WTC11 (cell line): ENCODE measurements around the gene TBX3.

Source experiments
- ARID4B ChIP-seq: sonication (generic); formaldehyde crosslinking; IDR thresholded peaks from 2 replicates; pipeline ENCODE4 v1.8.0; 2023; ENCODE audit warnings: missing genetic modification reagents, mild to moderate bottlenecking, borderline replicate concordance
- ATF1 ChIP-seq: sonication (generic); formaldehyde crosslinking; IDR thresholded peaks from 2 replicates; pipeline ENCODE4 v1.8.1; 2023; ENCODE audit warnings: mild to moderate bottlenecking, moderate library complexity, missing genetic modification reagents
- ATF2 ChIP-seq: sonication (generic); formaldehyde crosslinking; IDR thresholded peaks from 2 replicates; pipeline ENCODE4 v1.8.1; 2022; ENCODE audit warnings: low read depth, missing genetic modification reagents, borderline replicate concordance
- ATF3 ChIP-seq: sonication (generic); formaldehyde crosslinking; conservative IDR thresholded peaks from 2 replicates; pipeline ENCODE4 v1.8.1; 2022; ENCODE audit warnings: mild to moderate bottlenecking, missing genetic modification reagents
- CBFB ChIP-seq: sonication (generic); formaldehyde crosslinking; IDR thresholded peaks from 2 replicates; pipeline ENCODE4 v1.8.1; 2022; ENCODE audit warnings: mild to moderate bottlenecking, low read depth, missing genetic modification reagents
- CTCF ChIP-seq: fragments of 200-600 bp; IDR thresholded peaks from 2 replicates; pipeline ENCODE4 v1.8.0; 2022; ENCODE audit warnings: antibody characterized with exemption
- E2F5 ChIP-seq: sonication (generic); formaldehyde crosslinking; IDR thresholded peaks from 2 replicates; pipeline ENCODE4 v1.8.1; 2022; ENCODE audit warnings: mild to moderate bottlenecking, moderate library complexity, missing genetic modification reagents
- HMGXB4 ChIP-seq: sonication (generic); formaldehyde crosslinking; IDR thresholded peaks from 2 replicates; pipeline ENCODE4 v1.8.1; 2023; ENCODE audit warnings: mild to moderate bottlenecking, moderate library complexity, missing genetic modification reagents
- NFYB ChIP-seq: sonication (generic); formaldehyde crosslinking; conservative IDR thresholded peaks from 2 replicates; pipeline ENCODE4 v1.8.0; 2022; ENCODE audit warnings: low read depth, missing genetic modification reagents
- PREB ChIP-seq: sonication (generic); formaldehyde crosslinking; IDR thresholded peaks from 2 replicates; pipeline ENCODE4 v1.8.1; 2022; ENCODE audit warnings: mild to moderate bottlenecking, missing genetic modification reagents, moderate library complexity, borderline replicate concordance
- ZNF396 ChIP-seq: fragments of 250-450 bp; sonication (Bioruptor Pico); IDR thresholded peaks from 2 replicates; pipeline ENCODE4 v1.8.0; 2021; ENCODE audit warnings: mild to moderate bottlenecking, moderate library complexity, borderline replicate concordance
- ZNF512 ChIP-seq: sonication (generic); formaldehyde crosslinking; IDR thresholded peaks from 2 replicates; pipeline ENCODE4 v1.8.1; 2022; ENCODE audit warnings: missing genetic modification reagents, borderline replicate concordance

- TF ChIP-seq CTCF (no peak), E2F5 (CRISPR knock-in tag) (no peak), ATF1 (CRISPR knock-in tag) (no peak), ARID4B (CRISPR knock-in tag) (no peak), ZNF512 (CRISPR knock-in tag) (no peak), HMGXB4 (CRISPR knock-in tag) (no peak), ATF2 (CRISPR knock-in tag) (no peak), PREB (no peak), NFYB (CRISPR knock-in tag) (no peak), CBFB (CRISPR knock-in tag) (no peak), ZNF396 (CRISPR knock-in tag) (no peak), ATF3 (no peak)
Measured at GRCh38 chr12:114693532-114693931, 9.6 kb upstream of the TBX3 start.
